Eye (tissue), 1 donor: ENCODE data around the gene POLR3H.

Source experiments
- DNase-seq: peaks from one replicate; pipeline ENCODE4 v3.0.0-alpha.2; 2015

Gene POLR3H

GRCh38 chr22:41512421-41513194 lies 31.7 kb downstream of the POLR3H start:
- DNase-seq = peak; percentile 56

GRCh38 chr22:41511521-41511968 lies 32.7 kb downstream of the POLR3H start:
- DNase-seq = no peak

DNA sequence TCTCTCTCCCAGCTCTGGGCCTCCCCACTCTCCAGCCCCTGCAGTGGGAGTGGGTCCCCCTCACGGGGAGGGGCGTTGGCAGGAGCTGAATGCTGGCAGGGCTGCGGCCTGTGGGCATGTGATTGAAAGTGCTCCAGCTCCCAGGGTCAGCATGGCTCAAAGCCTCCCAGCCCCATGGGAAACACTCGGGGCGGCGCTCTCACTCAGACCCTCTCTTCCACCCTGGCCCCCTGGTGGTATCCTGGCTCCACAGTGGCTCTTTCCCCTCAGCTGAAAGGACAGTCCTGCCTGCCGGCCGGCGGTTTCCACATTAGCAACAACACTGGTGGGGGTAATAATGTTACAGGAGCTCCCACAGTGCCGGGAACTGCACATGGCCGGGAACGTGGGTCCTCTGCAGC lies 35.5 kb downstream of the POLR3H start:
- DNase-seq = no peak

GRCh38 chr22:41507330-41508063 lies 36.8 kb downstream of the POLR3H start:
- no peak for DNase-seq

GRCh38 chr22:41505511-41506220 lies 38.6 kb downstream of the POLR3H start:
- no peak for DNase-seq

DNA sequence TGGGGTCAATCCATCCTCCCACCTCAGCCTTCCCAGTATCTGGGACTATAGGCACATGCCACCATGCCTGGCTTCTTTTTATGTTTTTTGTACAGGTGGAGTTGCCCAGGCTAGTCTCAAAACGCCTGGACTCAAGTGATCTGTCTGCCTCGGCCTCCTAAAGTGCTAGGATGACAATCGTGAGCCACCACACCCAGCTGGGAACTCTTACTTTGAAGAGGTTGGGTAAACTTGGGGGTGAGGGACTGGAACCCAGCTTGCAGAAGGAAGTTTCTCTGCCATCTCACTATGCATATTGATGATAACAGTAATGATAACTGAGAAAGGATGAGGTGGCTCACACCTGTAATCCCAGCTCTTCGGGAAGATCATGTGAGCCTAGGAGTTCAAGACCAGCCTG lies 39.5 kb downstream of the POLR3H start:
- no peak for DNase-seq

DNA sequence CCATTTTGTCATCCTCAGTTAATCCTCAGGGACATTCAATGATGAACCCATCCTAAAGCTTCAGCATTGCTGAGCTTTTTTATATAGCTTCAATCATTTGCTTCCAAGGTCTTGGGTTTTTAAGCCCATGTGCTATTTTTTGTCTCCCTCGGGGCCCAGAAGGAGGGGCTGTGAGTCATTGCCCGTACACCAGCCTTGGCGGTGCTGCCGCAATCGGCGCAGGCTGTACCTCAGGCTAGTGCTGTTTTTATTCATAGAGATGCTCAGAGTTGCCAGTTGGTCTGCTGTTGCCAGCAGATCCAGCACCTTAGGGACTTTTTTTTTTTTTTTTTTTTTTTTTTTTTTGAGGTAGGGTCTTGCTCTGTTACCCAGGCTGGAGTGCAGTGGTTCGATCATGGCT lies 39.9 kb downstream of the POLR3H start:
- DNase-seq = no peak

DNA sequence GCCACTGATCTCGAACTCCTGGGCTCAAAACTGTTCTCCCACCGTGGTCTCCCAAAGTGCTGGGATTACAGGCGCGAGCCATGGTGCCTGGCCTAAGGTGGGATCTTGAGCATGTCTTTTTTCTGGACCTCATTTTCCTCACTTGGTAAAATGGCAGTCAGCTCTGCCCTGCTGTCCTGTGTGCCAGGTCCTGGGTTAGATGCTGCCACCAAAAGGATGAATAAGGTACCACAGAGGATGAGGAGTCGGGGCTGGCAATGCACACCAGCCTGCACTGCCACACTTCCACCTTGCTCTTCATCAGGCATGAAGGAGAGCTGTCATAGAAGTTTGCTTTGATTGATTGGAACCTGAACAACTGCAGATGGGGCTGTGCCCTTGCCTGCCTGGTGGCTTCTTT lies 43.1 kb downstream of the POLR3H start:
- DNase-seq = no peak

DNA sequence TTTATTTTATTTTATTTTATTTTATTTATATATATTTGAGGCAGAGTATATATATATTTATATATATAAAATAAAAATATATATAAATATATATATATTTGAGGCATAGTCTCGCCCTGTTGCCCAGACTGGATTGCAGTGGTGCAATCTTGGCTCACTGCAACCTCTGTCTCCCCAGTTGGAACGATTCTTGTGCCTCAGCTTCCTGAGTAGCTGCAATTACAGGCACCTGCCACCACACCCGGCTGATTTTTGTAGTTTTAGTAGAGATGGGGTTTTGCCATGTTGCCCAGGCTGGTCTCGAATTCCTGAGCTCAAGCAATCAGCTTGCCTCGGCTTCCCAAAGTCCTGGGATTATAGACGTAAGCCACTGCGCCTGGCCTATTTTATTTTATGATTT lies 44.0 kb downstream of the POLR3H start:
- no peak for DNase-seq

DNA sequence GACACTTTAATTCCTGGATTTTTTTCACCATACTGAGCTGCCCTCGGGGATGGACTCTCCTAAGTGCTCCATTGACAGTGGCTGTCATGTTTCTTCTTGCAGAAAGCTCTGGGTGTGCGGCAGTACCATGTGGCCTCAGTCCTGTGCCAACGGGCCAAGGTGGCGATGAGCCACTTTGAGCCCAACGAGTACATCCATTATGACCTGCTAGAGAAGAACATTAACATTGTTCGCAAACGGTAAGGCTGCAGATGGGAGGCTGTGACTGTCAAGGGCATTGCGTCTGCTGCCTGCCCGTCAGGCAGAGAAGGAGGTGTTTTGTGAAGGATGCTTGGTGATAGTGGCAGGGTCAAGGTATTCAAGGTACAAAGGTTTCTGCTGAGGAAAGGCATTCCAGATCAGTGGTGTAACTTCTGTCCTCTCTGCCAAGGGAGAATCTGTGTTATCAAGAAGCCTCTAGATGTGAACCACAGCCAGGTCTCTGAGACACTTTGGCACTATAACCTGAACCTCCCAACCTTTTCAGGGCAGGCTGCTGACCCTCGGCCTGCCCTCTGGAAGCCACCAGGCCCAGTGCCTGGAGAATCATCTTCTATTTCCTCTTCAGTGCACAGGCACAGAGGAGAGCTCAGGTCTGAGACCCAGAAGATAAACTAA lies 44.5 kb downstream of the POLR3H start:
- no peak for DNase-seq

GRCh38 chr22:41498303-41498835 lies 45.9 kb downstream of the POLR3H start:
- no peak for DNase-seq

DNA sequence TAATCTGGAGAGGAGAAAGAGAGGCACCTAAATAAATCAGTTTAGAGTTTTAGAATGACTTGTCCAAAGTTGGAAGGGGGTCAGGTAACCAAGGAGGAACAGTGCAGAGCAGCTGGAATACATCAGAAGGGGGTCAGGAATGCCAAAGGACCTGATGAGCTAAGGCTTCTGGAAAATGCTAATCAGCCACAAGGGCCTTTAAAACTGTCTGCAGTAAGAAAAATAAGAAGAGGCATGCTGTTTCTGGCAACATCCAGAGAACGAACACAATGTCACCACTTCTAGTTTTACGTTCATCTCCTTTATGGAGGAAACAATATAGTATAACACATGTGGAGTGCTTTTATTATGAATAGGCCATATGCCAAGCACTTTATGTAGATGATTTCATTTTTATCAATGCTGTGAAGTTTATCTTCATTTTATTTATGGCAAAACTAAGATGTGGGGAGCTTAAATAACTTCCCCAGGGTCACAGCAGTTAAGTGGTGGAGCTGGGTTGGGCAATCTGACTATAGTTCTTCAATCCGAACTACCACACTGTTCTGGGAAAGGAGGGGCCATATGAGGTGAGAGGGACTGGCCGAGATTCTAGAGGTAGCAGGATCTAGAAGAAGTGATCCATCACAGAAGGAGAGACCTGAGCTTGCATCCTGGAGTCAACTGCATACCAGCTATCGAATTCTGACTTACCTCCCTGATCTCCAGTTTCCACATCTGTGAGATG lies 52.7 kb downstream of the POLR3H start:
- peak; percentile 13 for DNase-seq

DNA sequence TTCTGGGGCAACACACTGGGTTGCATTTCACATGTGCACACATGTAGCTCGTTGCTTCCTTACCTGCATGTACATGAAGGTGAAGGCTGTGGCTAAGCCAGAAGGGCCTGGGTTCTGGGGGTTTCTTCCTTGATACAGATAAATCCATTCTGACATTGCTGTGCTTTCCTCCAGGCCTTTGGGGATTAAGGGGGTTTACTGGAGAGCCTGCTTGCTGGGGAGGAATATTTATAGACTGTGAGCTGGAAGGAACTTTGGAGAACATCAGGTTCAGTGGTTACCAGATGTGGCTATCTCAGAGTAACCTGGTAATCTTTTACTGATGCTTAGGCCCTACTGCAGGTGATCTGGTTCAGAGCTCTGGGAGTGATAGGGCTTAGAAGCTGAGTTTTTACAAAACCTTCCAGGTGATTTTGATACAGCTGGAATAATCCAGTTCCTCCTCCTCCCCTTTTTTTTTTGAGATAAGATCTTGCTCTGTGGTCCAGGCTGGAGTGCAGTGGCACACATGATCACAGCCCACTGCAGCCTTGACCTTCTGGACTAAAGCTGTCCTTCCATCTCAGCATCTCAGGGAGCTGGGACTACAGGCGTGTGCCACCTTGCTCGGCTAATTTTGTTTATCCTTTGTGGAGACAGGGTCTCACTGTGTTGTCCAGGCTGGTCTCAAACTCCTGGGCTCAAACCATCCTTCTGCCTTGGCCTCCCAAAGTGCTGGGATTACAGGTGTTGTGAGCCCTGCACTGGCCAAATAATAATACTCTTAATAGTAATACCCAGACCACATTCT lies 55.5 kb downstream of the POLR3H start:
- no peak for DNase-seq

- no peak for DNase-seq
Observed at GRCh38 chr22:41488076-41488475, 56.2 kb downstream of the POLR3H start.

- DNase-seq = no peak
Observed at GRCh38 chr22:41487037-41487935, 57.0 kb downstream of the POLR3H start.

GRCh38 chr22:41485033-41485432 lies 59.2 kb downstream of the POLR3H start:
- no peak for DNase-seq

- no peak for DNase-seq
Observed at GRCh38 chr22:41482319-41482935, 61.8 kb downstream of the POLR3H start.

GRCh38 chr22:41481925-41482318 lies 62.3 kb downstream of the POLR3H start:
- no peak for DNase-seq

DNA sequence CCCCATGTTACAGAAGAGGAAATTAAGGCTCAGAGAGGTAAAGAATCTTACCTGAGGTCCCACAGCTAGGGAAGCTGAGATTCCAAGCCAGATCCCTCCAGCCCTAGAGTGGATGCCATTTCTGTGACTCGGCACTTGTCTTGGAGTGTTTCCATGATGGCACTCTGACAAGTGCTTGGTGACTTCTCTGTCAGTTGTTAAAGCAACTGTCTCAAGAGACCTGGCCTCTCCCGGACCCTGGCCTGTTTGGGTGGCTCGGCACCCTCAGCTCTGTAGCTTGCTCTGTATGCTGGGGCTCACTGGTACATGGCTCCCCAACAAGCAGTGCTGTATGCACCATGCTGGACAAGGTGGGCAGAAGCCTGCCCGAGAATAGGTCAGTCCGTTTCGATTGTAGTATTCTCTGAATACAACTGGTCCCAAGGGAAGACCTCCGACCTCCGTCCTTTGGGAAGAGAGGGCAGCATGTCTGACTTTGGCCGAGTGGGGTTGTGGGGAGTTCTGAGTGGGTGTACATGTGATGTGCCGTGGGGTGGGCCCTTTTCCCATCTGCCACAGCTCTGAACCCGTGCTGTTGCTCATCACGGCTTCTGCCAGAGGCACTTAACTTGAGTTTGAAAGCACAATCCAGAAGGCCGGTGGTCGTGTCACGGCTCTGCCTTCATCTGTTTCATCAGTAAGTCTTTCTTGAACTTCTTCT lies 63.0 kb downstream of the POLR3H start:
- no peak for DNase-seq
